Left forelimb (tissue), 1 donor: ENCODE data around the gene STK32B.
"Not testable (repeated sequence)": the region's sequence is repeated elsewhere in the genome, so short reads cannot be mapped to it uniquely, and the experiment has no call there.

ENCODE experiments used
- DNase-seq: peaks from one replicate; pipeline ENCODE4 v3.0.0-alpha.2; 2018; ENCODE audit warnings: low spot score

The STK32B gene

GRCh38 chr4:5030221-5030620, 21.1 kb upstream of the STK32B start:
- peak; percentile 22 for DNase-seq

GRCh38 chr4:5030927-5031326, 20.4 kb upstream of the STK32B start:
- no peak for DNase-seq

- no peak for DNase-seq
These were observed 18.5 kb upstream of the STK32B start for GRCh38 chr4:5032813-5033212.

- DNase-seq, result no peak
These were observed 17.9 kb upstream of the STK32B start for GRCh38 chr4:5033281-5033841.

GRCh38 chr4:5034206-5034605, 17.1 kb upstream of the STK32B start:
- DNase-seq, result no peak

- DNase-seq, result no peak
These were observed 15.0 kb upstream of the STK32B start for GRCh38 chr4:5036239-5036638.

- no peak for DNase-seq
These were observed 13.4 kb upstream of the STK32B start for GRCh38 chr4:5037553-5038551.

- peak; percentile 40 for DNase-seq
These were observed 11.5 kb upstream of the STK32B start for GRCh38 chr4:5039800-5040199.

- DNase-seq, result peak; percentile 65
These were observed 10.2 kb upstream of the STK32B start for GRCh38 chr4:5040856-5041620.

GRCh38 chr4:5041699-5042098, 9.6 kb upstream of the STK32B start:
- DNase-seq, result no peak

- DNase-seq, result no peak
These were observed 7.7 kb upstream of the STK32B start for GRCh38 chr4:5043579-5043978.

GRCh38 chr4:5044341-5044740, 6.9 kb upstream of the STK32B start:
- DNase-seq, result no peak

GRCh38 chr4:5045097-5045496, 6.2 kb upstream of the STK32B start:
- no peak for DNase-seq

GRCh38 chr4:5048721-5049120, 2.6 kb upstream of the STK32B start:
- no peak for DNase-seq

GRCh38 chr4:5050520-5051277, 581 bp upstream of the STK32B start:
- DNase-seq, result peak; percentile 77

- no peak for DNase-seq
These were observed 973 bp downstream of the STK32B start for GRCh38 chr4:5052204-5052702.

- no peak for DNase-seq
These were observed 1.6 kb downstream of the STK32B start for GRCh38 chr4:5052726-5053425.

GRCh38 chr4:5054532-5054931, 3.3 kb downstream of the STK32B start:
- no peak for DNase-seq

GRCh38 chr4:5055411-5055810, 4.1 kb downstream of the STK32B start:
- DNase-seq, result no peak

GRCh38 chr4:5066101-5066500, 14.8 kb downstream of the STK32B start:
- DNase-seq, result no peak

- not testable (repeated sequence) for DNase-seq
These were observed 15.7 kb downstream of the STK32B start for GRCh38 chr4:5066968-5067367.
